ENCODE results near the gene WFIKKN1.

Gene WFIKKN1

DNA sequence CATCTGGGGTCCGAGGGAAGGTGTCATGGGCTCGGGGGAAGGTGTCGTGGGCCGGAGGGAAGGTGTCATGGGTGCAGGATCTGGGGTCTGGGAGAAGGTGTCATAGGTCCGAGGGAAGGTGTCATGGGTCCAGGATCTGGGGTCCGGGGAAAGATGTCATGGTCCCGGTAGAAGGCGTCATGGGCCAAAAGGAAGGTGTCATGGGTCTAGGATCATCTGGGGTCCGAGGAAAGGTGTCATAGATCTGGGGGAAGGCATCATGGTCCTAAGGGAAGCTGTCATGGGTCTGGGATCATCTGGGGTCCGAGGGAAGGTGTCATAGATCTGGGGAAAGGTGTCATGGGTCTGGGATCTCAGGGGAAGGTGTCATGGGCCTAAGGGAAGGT, 40.0 kb upstream of the WFIKKN1 start:
- TF ChIP-seq, protein P1, sequence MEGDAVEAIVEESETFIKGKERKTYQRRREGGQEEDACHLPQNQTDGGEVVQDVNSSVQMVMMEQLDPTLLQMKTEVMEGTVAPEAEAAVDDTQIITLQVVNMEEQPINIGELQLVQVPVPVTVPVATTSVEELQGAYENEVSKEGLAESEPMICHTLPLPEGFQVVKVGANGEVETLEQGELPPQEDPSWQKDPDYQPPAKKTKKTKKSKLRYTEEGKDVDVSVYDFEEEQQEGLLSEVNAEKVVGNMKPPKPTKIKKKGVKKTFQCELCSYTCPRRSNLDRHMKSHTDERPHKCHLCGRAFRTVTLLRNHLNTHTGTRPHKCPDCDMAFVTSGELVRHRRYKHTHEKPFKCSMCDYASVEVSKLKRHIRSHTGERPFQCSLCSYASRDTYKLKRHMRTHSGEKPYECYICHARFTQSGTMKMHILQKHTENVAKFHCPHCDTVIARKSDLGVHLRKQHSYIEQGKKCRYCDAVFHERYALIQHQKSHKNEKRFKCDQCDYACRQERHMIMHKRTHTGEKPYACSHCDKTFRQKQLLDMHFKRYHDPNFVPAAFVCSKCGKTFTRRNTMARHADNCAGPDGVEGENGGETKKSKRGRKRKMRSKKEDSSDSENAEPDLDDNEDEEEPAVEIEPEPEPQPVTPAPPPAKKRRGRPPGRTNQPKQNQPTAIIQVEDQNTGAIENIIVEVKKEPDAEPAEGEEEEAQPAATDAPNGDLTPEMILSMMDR (IDR thresholded peaks at IDR 0.05; ENCODE audit: low read depth, low read length, missing control alignments): no peak
- DNase-seq (ENCODE audit: low read depth): no peak
- H3K4me3 ChIP-seq (ENCODE audit: low read depth, low read length): peak overlapping the region; percentile 63

DNA sequence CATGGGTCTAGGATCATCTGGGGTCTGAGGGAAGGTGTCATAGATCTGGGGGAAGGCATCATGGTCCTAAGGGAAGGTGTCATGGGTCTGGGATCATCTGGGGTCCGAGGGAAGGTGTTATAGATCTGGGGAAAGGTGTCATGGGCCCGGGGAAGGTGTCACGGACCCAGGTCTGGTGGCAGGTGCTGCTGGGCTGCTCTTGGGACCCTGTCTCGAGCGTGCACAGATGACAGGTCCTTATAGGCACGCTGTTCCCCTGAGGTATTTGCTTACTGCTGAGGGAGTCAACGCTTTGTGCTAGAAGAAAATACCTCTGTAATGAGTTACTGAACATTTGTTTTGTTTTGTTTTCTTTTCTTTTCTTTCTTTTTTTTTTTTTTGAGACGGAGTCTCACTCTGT, 39.6 kb upstream of the WFIKKN1 start:
- H3K4me3 ChIP-seq (ENCODE audit: low read depth, low read length): peak overlapping the region; percentile 63
- TF ChIP-seq, protein P1 (IDR thresholded peaks at IDR 0.05; ENCODE audit: low read depth, low read length, missing control alignments): no peak
- no peak for DNase-seq (ENCODE audit: low read depth)

DNA sequence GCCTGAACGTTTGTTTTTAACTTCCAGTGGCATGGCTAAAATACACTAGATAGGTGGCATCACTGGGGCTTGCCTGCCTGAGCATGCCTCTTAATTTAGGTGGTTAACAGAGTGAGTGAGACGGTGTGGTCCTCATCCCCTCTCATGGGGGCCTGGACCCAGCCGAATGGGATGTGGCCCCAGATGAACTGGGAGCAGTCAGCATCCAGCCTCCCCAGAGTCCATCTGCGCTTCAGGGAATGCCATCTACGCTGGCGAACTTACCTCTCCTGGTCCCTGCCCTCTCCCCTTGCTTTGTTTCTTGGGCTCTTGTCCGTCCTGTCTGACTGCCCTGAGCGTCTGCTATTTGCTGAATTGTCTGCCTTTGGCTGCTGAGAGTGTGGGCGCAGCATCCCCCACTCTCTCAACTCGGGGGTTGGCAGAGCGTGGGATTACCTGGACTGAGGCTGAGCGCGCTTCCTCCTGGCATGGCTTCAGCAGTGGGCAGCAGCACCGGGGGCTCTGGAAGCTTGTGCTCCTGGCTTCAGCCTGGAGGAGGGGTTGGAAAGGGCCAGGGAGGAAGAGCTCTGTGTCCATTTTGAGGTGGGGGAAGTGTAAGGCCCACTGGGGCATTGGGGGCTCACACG, 38.8 kb upstream of the WFIKKN1 start:
- H3K4me3 ChIP-seq (ENCODE audit: low read depth, low read length): no peak overlapping the region
- DNase-seq (ENCODE audit: low read depth): no peak
- TF ChIP-seq, protein P1 (IDR thresholded peaks at IDR 0.05; ENCODE audit: low read depth, low read length, missing control alignments): no peak

DNA sequence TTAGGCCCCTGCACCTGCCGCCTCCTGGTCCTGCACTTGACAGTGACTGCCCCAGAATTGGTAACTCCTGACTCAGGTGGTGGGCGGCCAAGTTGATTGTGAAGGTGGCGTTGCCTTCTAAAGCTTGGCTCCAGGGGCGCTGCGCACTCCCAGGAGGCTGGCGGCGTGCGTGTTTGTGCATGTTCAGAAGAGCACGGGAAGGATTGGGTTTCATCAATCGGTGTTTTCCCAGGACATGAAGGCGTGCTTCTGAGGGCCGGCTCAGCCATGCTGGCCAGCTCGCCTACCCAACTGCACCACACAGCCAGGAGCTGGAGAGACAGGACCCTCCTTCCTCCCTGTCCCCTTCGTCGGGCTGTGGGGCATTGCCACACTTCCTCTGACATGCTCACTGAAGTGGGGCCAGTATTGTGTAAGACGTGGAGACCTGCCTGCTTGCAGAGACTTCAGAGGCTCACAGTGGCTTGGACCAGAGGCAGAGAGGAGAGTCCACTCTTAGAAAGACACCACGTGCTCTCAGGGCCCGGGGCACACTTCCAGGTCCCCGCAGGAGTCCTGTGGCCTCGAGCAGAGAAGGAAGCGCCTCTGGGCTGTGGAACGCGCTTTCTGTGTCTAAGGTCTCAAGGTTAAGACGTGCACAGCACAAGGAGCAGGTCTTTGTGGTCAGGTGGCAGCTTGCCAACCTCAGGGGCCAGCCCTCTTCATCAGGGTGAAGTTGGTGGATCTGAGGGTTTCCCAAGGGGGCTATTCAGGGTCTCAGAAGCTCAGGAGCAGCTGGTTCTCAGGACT, 38.1 kb upstream of the WFIKKN1 start:
- TF ChIP-seq, protein P1 (IDR thresholded peaks at IDR 0.05; ENCODE audit: low read depth, low read length, missing control alignments): peak; percentile 58
- DNase-seq (ENCODE audit: low read depth): no peak
- H3K4me3 ChIP-seq (ENCODE audit: low read depth, low read length): no peak overlapping the region

DNA sequence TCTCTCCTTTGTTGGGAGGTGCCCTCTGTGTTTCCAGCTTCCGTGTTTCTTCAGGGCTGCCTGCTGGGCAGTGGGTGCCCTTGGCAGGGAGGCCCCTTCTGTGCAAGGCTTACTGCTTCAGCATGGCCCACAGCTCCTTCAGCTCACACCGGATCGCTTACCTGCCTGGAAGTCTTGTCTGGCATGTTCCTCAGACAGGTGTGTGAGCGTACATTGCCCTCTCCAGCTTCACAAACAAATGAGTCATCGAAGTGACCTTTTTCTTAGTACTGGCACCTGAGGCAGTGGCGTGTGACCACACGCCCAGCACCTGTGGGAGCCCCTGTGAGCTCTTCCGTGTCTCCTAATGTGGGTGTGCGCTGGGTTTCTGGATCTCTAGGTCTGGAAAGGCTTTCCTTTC, 37.4 kb upstream of the WFIKKN1 start:
- DNase-seq (ENCODE audit: low read depth): no peak
- H3K4me3 ChIP-seq (ENCODE audit: low read depth, low read length): no peak overlapping the region
- TF ChIP-seq, protein P1 (IDR thresholded peaks at IDR 0.05; ENCODE audit: low read depth, low read length, missing control alignments): no peak

DNA sequence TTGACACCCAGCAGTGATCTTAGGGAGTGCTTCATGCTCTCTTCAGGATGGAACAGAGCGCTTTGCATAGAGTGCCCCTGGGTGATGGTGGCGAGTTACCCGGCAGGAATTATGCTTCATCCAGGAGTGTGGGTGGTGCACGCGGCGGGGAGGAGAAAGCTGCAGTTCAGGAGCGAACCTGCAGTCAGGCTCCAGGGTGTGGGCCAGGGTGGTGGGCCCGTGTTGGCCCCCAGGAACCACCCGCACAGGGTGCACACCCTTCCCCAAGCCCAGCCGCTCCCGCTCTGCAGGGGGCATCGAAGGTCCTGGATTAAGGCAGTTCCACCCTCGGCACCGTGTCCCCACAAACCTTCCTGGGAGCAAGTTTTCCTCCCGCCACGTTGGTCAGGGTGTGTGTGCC, 37.0 kb upstream of the WFIKKN1 start:
- DNase-seq (ENCODE audit: low read depth): no peak
- no peak overlapping the region for H3K4me3 ChIP-seq (ENCODE audit: low read depth, low read length)
- TF ChIP-seq, protein P1 (IDR thresholded peaks at IDR 0.05; ENCODE audit: low read depth, low read length, missing control alignments): no peak
